ENCODE results near the gene FAAP20.

- TF ChIP-seq CTCF (IDR thresholded peaks at IDR 0.05) = no peak
- TF ChIP-seq POLR2A (IDR thresholded peaks at IDR 0.05) = no peak
Observed at GRCh38 chr1:2216767-2217058, 22.1 kb upstream of the FAAP20 start.
